Measurements from ENCODE around the gene MMUT. TPM values are rescaled to one million over a fixed set of nuclear protein-coding genes. Genes with fewer than 3 reads are reported as not detected.

MMUT gene
- total RNA-seq, 1 experiment from 2014 or later: 11.1 TPM

GRCh38 chr6:49504666-49505065 lies 41.6 kb upstream of the MMUT start:
- Histone ChIP-seq H3K4me1 (no peaks in the 10 kb centered on the region), H3K9me3 (no peaks in the 10 kb centered on the region), H3K36me3 (ENCODE audit: control insufficient read depth, insufficient read depth, low read length) (no peaks in the 10 kb centered on the region), H3K4me3 (ENCODE audit: low read depth, low read length) (no peak overlapping the region), H3K27me3 (replicated peaks; ENCODE audit: control insufficient read depth, insufficient read depth, low read length) (no peaks in the 10 kb centered on the region)
- TF ChIP-seq, protein P1, sequence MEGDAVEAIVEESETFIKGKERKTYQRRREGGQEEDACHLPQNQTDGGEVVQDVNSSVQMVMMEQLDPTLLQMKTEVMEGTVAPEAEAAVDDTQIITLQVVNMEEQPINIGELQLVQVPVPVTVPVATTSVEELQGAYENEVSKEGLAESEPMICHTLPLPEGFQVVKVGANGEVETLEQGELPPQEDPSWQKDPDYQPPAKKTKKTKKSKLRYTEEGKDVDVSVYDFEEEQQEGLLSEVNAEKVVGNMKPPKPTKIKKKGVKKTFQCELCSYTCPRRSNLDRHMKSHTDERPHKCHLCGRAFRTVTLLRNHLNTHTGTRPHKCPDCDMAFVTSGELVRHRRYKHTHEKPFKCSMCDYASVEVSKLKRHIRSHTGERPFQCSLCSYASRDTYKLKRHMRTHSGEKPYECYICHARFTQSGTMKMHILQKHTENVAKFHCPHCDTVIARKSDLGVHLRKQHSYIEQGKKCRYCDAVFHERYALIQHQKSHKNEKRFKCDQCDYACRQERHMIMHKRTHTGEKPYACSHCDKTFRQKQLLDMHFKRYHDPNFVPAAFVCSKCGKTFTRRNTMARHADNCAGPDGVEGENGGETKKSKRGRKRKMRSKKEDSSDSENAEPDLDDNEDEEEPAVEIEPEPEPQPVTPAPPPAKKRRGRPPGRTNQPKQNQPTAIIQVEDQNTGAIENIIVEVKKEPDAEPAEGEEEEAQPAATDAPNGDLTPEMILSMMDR (IDR thresholded peaks at IDR 0.05; ENCODE audit: insufficient read depth in 1 of 2, low read depth in 1 of 2, low read length in 1 of 2, severe bottlenecking in 1 of 2, unreplicated experiment in 1 of 2): no peak
- Mint-ChIP-seq H3K27ac (ENCODE audit: unreplicated experiment) (no peak overlapping the region), H3K9me3 (ENCODE audit: unreplicated experiment) (peaks cover 29% of the 10 kb centered on the region), H3K4me3 (ENCODE audit: unreplicated experiment) (no peak overlapping the region), H3K36me3 (ENCODE audit: insufficient read depth, unreplicated experiment) (no peaks in the 10 kb centered on the region), H3K4me1 (ENCODE audit: low read depth, unreplicated experiment) (peaks cover 9% of the 10 kb centered on the region), H3K27me3 (ENCODE audit: insufficient read depth, unreplicated experiment) (no peaks in the 10 kb centered on the region)
- intact Hi-C loops (cut with micrococcal nuclease; ENCODE audit: unreplicated experiment): no loop called here
- no peak for DNase-seq
- ChIA-PET POLR2A (no interaction called here), CTCF (no interaction called here)
- no TSS peak for BruUV-seq (replicated peaks)

DNA sequence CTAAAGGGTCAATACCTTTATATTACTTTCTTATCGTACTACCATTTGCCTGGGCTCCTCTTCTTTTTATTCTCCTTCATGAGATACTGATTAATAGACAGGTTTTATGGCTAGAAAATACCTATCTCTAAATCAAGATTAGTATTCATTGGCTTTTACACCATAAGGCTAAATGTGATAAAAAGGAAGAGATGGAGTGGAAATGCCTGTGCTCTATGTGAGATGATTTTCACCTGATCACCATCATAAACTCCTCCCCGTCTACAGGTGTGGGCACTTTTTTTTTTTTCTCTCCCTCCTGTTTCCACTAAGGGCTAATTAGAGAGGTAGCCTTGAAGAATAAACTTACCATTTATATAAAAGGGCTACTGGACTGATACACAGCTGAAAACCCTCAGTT lies 36.6 kb upstream of the MMUT start, which contains the start of gene GLYATL3:
GLYATL3 (plus strand) TSS at position 301 of the 400 bp plus-strand sequence. CDS start 12,068 bp downstream, outside the sequence.
- intact Hi-C loops (cut with micrococcal nuclease; ENCODE audit: unreplicated experiment): no loop called here
- Mint-ChIP-seq H3K27ac (ENCODE audit: unreplicated experiment) (no peak within 1 kb of the TSS), H3K27me3 (ENCODE audit: insufficient read depth, unreplicated experiment) (no peaks in the 10 kb centered on the region), H3K36me3 (ENCODE audit: insufficient read depth, unreplicated experiment) (no peaks in the 10 kb centered on the region), H3K4me1 (ENCODE audit: low read depth, unreplicated experiment) (no peaks in the 10 kb centered on the region), H3K4me3 (ENCODE audit: unreplicated experiment) (no peak within 1 kb of the TSS), H3K9me3 (ENCODE audit: unreplicated experiment) (no peaks in the 10 kb centered on the region)
- Histone ChIP-seq H3K36me3 (ENCODE audit: control insufficient read depth, insufficient read depth, low read length) (no peaks in the 10 kb centered on the region), H3K4me3 (ENCODE audit: low read depth, low read length) (no peak within 1 kb of the TSS), H3K27me3 (replicated peaks; ENCODE audit: control insufficient read depth, insufficient read depth, low read length) (no peaks in the 10 kb centered on the region), H3K4me1 (no peaks in the 10 kb centered on the region), H3K9me3 (no peaks in the 10 kb centered on the region)
- DNase-seq: no peak
- TF ChIP-seq, protein P1 (IDR thresholded peaks at IDR 0.05; ENCODE audit: insufficient read depth in 1 of 2, low read depth in 1 of 2, low read length in 1 of 2, severe bottlenecking in 1 of 2, unreplicated experiment in 1 of 2): no peak
- CTCF ChIA-PET: no interaction called here
- POLR2A ChIA-PET: no interaction called here
- BruUV-seq (replicated peaks): no TSS peak

GRCh38 chr6:49499126-49499525 lies 36.1 kb upstream of the MMUT start:
- intact Hi-C loops (cut with micrococcal nuclease; ENCODE audit: unreplicated experiment): no loop called here
- H3K9me3 Mint-ChIP-seq (ENCODE audit: unreplicated experiment): no peaks in the 10 kb centered on the region
- no peaks in the 10 kb centered on the region for H3K4me1 Mint-ChIP-seq (ENCODE audit: low read depth, unreplicated experiment)
- no peaks in the 10 kb centered on the region for H3K36me3 ChIP-seq (ENCODE audit: control insufficient read depth, insufficient read depth, low read length)
- DNase-seq: no peak
- no peaks in the 10 kb centered on the region for H3K27me3 Mint-ChIP-seq (ENCODE audit: insufficient read depth, unreplicated experiment)
- BruUV-seq (replicated peaks): no TSS peak
- H3K4me3 Mint-ChIP-seq (ENCODE audit: unreplicated experiment): no peak overlapping the region
- TF ChIP-seq, protein P1 (IDR thresholded peaks at IDR 0.05; ENCODE audit: insufficient read depth in 1 of 2, low read depth in 1 of 2, low read length in 1 of 2, severe bottlenecking in 1 of 2, unreplicated experiment in 1 of 2): no peak
- no peaks in the 10 kb centered on the region for H3K36me3 Mint-ChIP-seq (ENCODE audit: insufficient read depth, unreplicated experiment)
- ChIA-PET CTCF (no interaction called here), POLR2A (no interaction called here)
- H3K27me3 ChIP-seq (replicated peaks; ENCODE audit: control insufficient read depth, insufficient read depth, low read length): no peaks in the 10 kb centered on the region
- H3K27ac Mint-ChIP-seq (ENCODE audit: unreplicated experiment): no peak overlapping the region
- no peaks in the 10 kb centered on the region for H3K9me3 ChIP-seq
- no peaks in the 10 kb centered on the region for H3K4me1 ChIP-seq
- H3K4me3 ChIP-seq (ENCODE audit: low read depth, low read length): no peak overlapping the region
